Neural progenitor cell (in vitro differentiated cells): ENCODE measurements around the gene ATP1A1.

Experiments
- CTCF ChIP-seq: fragments of 200-600 bp; sonication (generic); IDR thresholded peaks from 2 replicates; pipeline ENCODE4 v1.5.1; 2017; ENCODE audit warnings: antibody characterized with exemption, mild to moderate bottlenecking
- EZH2 ChIP-seq: fragments of 200-600 bp; sonication (generic); IDR thresholded peaks from 2 replicates; pipeline ENCODE4 v1.6.1; 2017; ENCODE audit warnings: antibody characterized with exemption, mild to moderate bottlenecking, moderate library complexity
- EZH2phosphoT487 ChIP-seq: fragments of 200-600 bp; sonication (generic); IDR thresholded peaks from 2 replicates; pipeline ENCODE4 v1.6.1; 2017; ENCODE audit warnings: antibody characterized with exemption

- TF ChIP-seq CTCF (no peak), EZH2 (no peak), EZH2phosphoT487 (no peak)
Measured at GRCh38 chr1:116417678-116418077, 44.6 kb downstream of the ATP1A1 start.
